NCI-H146 (cell line): ENCODE data around the gene CALML4.

Source experiments
- DNase-seq: peaks from one replicate; lab custom pipeline; 2025; lab: John Stamatoyannopoulos, UW

The CALML4 gene

GRCh38 chr15:68145706-68146105, 59.4 kb downstream of the CALML4 start:
- no peak for DNase-seq

GRCh38 chr15:68143785-68144184, 61.3 kb downstream of the CALML4 start:
- DNase-seq, result no peak

- DNase-seq, result no peak
Observed at GRCh38 chr15:68143129-68143528, 62.0 kb downstream of the CALML4 start.
